Measurements from ENCODE around the gene IPPK. TPM values are rescaled to one million over a fixed set of nuclear protein-coding genes. Genes with fewer than 3 reads are reported as not detected.
A peak's percentile ranks its signal among the peaks of the same experiment; 100 is the strongest.

The IPPK gene
- total RNA-seq, 2 experiments from 2014 or later = 9.6 to 10.9 TPM

GRCh38 chr9:92649007-92649406 lies 20.9 kb downstream of the IPPK start:
- peaks cover 54% of the 10 kb centered on the region for H3K36me3 Mint-ChIP-seq (ENCODE audit: low read depth)

GRCh38 chr9:92648474-92648971 lies 21.4 kb downstream of the IPPK start:
- H3K36me3 Mint-ChIP-seq (ENCODE audit: low read depth) = peaks cover 56% of the 10 kb centered on the region
- H3K4me1 Mint-ChIP-seq = peaks cover 9% of the 10 kb centered on the region
- ChIA-PET POLR2A (no interaction called here), CTCF (interaction anchor here (0.7 kb wide), 1 partner anchor 499 kb away, joined by 3 read pairs; no protein-coding TSS in a partner anchor)
- no peak overlapping the region for H3K4me3 Mint-ChIP-seq
- H3K27ac Mint-ChIP-seq = no peak overlapping the region
- no peak for DNase-seq
- H3K9me3 Mint-ChIP-seq = peaks cover 7% of the 10 kb centered on the region
- no peaks in the 10 kb centered on the region for H3K27me3 Mint-ChIP-seq

More at GRCh38 chr9:92649007-92649406, 20.9 kb downstream of the IPPK start:
- Mint-ChIP-seq H3K4me1 (peaks cover 9% of the 10 kb centered on the region), H3K4me3 (no peak overlapping the region), H3K27ac (no peak overlapping the region), H3K9me3 (peaks cover 7% of the 10 kb centered on the region), H3K27me3 (no peaks in the 10 kb centered on the region)
- CTCF ChIA-PET = interaction anchor here (0.7 kb wide), 1 partner anchor 500 kb away, joined by 3 read pairs; no protein-coding TSS in a partner anchor
- no peak for DNase-seq
- POLR2A ChIA-PET = no interaction called here

- Mint-ChIP-seq H3K27me3 (no peaks in the 10 kb centered on the region), H3K4me1 (peaks cover 9% of the 10 kb centered on the region), H3K27ac (no peak overlapping the region), H3K36me3 (ENCODE audit: low read depth) (peaks cover 56% of the 10 kb centered on the region), H3K4me3 (no peak overlapping the region), H3K9me3 (peaks cover 7% of the 10 kb centered on the region)
- DNase-seq = no peak
- POLR2A ChIA-PET = no interaction called here
- CTCF ChIA-PET = no interaction called here
These were observed 22.1 kb downstream of the IPPK start for GRCh38 chr9:92647671-92648473.

- Mint-ChIP-seq H3K27ac (no peak overlapping the region), H3K27me3 (no peaks in the 10 kb centered on the region), H3K9me3 (peaks cover 7% of the 10 kb centered on the region), H3K4me3 (no peak overlapping the region), H3K36me3 (ENCODE audit: low read depth) (peaks cover 50% of the 10 kb centered on the region), H3K4me1 (peaks cover 9% of the 10 kb centered on the region)
- ChIA-PET CTCF (interaction anchor here (1.2 kb wide), 1 partner anchor 9 kb away, joined by 3 read pairs; no protein-coding TSS in a partner anchor), POLR2A (no interaction called here)
- no peak for DNase-seq
These were observed 24.9 kb downstream of the IPPK start for GRCh38 chr9:92645041-92645440.

GRCh38 chr9:92644278-92644677 lies 25.7 kb downstream of the IPPK start:
- ChIA-PET POLR2A (no interaction called here), CTCF (interaction anchor here (1.5 kb wide), 1 partner anchor 8 kb away, joined by 3 read pairs; no protein-coding TSS in a partner anchor)
- peaks cover 7% of the 10 kb centered on the region for H3K9me3 Mint-ChIP-seq
- H3K27me3 Mint-ChIP-seq = no peaks in the 10 kb centered on the region
- no peak overlapping the region for H3K4me3 Mint-ChIP-seq
- no peak for DNase-seq
- peaks cover 50% of the 10 kb centered on the region for H3K36me3 Mint-ChIP-seq (ENCODE audit: low read depth)
- H3K4me1 Mint-ChIP-seq = peaks cover 9% of the 10 kb centered on the region
- H3K27ac Mint-ChIP-seq = no peak overlapping the region

- Mint-ChIP-seq H3K27me3 (no peaks in the 10 kb centered on the region), H3K9me3 (peaks cover 7% of the 10 kb centered on the region), H3K4me3 (no peak overlapping the region), H3K27ac (no peak overlapping the region), H3K36me3 (ENCODE audit: low read depth) (peaks cover 42% of the 10 kb centered on the region), H3K4me1 (peaks cover 9% of the 10 kb centered on the region)
- DNase-seq = no peak
- CTCF ChIA-PET = interaction anchor here (0.5 to 1.0 kb wide), 3 partner anchors 10 to 527 kb away, joined by 3 read pairs; partner anchors contain the start of gene SPTLC1
- POLR2A ChIA-PET = no interaction called here
These were observed 27.4 kb downstream of the IPPK start for GRCh38 chr9:92642564-92642963.

- peaks cover 37% of the 10 kb centered on the region for H3K36me3 Mint-ChIP-seq (ENCODE audit: low read depth)
- no peak overlapping the region for H3K27ac Mint-ChIP-seq
- H3K9me3 Mint-ChIP-seq = peaks cover 7% of the 10 kb centered on the region
- ChIA-PET POLR2A (no interaction called here), CTCF (interaction anchor here (1.0 kb wide), 2 partner anchors 10 to 11 kb away, joined by 3 read pairs; no protein-coding TSS in a partner anchor)
- H3K4me1 Mint-ChIP-seq = peaks cover 6% of the 10 kb centered on the region
- no peak for DNase-seq
- no peak overlapping the region for H3K4me3 Mint-ChIP-seq
- H3K27me3 Mint-ChIP-seq = no peaks in the 10 kb centered on the region
These were observed 27.9 kb downstream of the IPPK start for GRCh38 chr9:92642041-92642451.

- CTCF ChIA-PET = interaction anchor here (1.0 kb wide), 2 partner anchors 9 to 10 kb away, joined by 3 read pairs; no protein-coding TSS in a partner anchor
- H3K4me1 Mint-ChIP-seq = peaks cover 3% of the 10 kb centered on the region
- H3K27me3 Mint-ChIP-seq = no peaks in the 10 kb centered on the region
- no peak overlapping the region for H3K4me3 Mint-ChIP-seq
- no peak overlapping the region for H3K27ac Mint-ChIP-seq
- peaks cover 32% of the 10 kb centered on the region for H3K36me3 Mint-ChIP-seq (ENCODE audit: low read depth)
- POLR2A ChIA-PET = no interaction called here
- H3K9me3 Mint-ChIP-seq = peaks cover 7% of the 10 kb centered on the region
- no peak for DNase-seq
These were observed 28.7 kb downstream of the IPPK start for GRCh38 chr9:92641092-92641809.

- POLR2A ChIA-PET = no interaction called here
- H3K36me3 Mint-ChIP-seq (ENCODE audit: low read depth) = peaks cover 25% of the 10 kb centered on the region
- DNase-seq = no peak
- H3K4me1 Mint-ChIP-seq = no peaks in the 10 kb centered on the region
- H3K9me3 Mint-ChIP-seq = peaks cover 2% of the 10 kb centered on the region
- H3K27me3 Mint-ChIP-seq = no peaks in the 10 kb centered on the region
- peak overlapping the region; percentile 57 for H3K27ac Mint-ChIP-seq
- CTCF ChIA-PET = no interaction called here
- H3K4me3 Mint-ChIP-seq = no peak overlapping the region
These were observed 29.4 kb downstream of the IPPK start for GRCh38 chr9:92640398-92641091.

GRCh38 chr9:92639791-92640271 lies 30.1 kb downstream of the IPPK start:
- Mint-ChIP-seq H3K9me3 (no peaks in the 10 kb centered on the region), H3K4me3 (no peak overlapping the region), H3K27me3 (no peaks in the 10 kb centered on the region), H3K4me1 (no peaks in the 10 kb centered on the region), H3K27ac (no peak overlapping the region), H3K36me3 (ENCODE audit: low read depth) (peaks cover 18% of the 10 kb centered on the region)
- no peak for DNase-seq
- POLR2A ChIA-PET = no interaction called here
- CTCF ChIA-PET = no interaction called here

- ChIA-PET POLR2A (no interaction called here), CTCF (interaction anchor here (0.6 kb wide), 1 partner anchor 360 kb away, joined by 3 read pairs; no protein-coding TSS in a partner anchor)
- Mint-ChIP-seq H3K9me3 (no peaks in the 10 kb centered on the region), H3K27ac (no peak overlapping the region), H3K27me3 (no peaks in the 10 kb centered on the region), H3K4me3 (no peak overlapping the region), H3K36me3 (ENCODE audit: low read depth) (peaks cover 18% of the 10 kb centered on the region), H3K4me1 (peaks cover 3% of the 10 kb centered on the region)
- no peak for DNase-seq
These were observed 30.8 kb downstream of the IPPK start for GRCh38 chr9:92639124-92639523.

- Mint-ChIP-seq H3K27me3 (no peaks in the 10 kb centered on the region), H3K9me3 (no peaks in the 10 kb centered on the region), H3K27ac (no peak overlapping the region), H3K4me1 (peaks cover 3% of the 10 kb centered on the region), H3K4me3 (no peak overlapping the region), H3K36me3 (ENCODE audit: low read depth) (peaks cover 16% of the 10 kb centered on the region)
- ChIA-PET CTCF (interaction anchor here (0.6 to 1.2 kb wide), 2 partner anchors 360 to 499 kb away, joined by 3 to 4 read pairs; no protein-coding TSS in a partner anchor), POLR2A (no interaction called here)
- DNase-seq = no peak
These were observed 31.3 kb downstream of the IPPK start for GRCh38 chr9:92638621-92639101.

Data from activated CD4-positive, alpha-beta T cell treated with anti-CD3 and anti-CD28 coated beads, Interleukin-2, amount 10 ng/mL, durations not matched to agents 7 days and 5 days (primary cell).